Vagina (tissue), 2 donors: ENCODE results near the gene NPTXR. TPM values are rescaled to one million over a fixed set of nuclear protein-coding genes. Genes with fewer than 3 reads are reported as not detected.

Source experiments
- DNase-seq, 2 donors: peaks; one replicate each; pipeline ENCODE4 v3.0.0-alpha.2; 2017; ENCODE audit errors: extremely low spot score in 2 of 2
- H3K27ac ChIP-seq: fragments of 200-600 bp; sonication (generic); one replicate; pipeline ENCODE4 v1.5.1; 2019
- H3K27me3 ChIP-seq: fragments of 200-600 bp; sonication (generic); one replicate; pipeline ENCODE4 v1.5.1; 2019
- H3K36me3 ChIP-seq, 2 donors: fragments of 200-600 bp; sonication (generic); one replicate each; pipeline ENCODE4 v1.5.1; 2017 to 2019
- H3K4me1 ChIP-seq: fragments of 200-600 bp; sonication (generic); one replicate; pipeline ENCODE4 v1.5.1; 2019
- H3K4me3 ChIP-seq, 2 donors: fragments of 200-600 bp; sonication (generic); 1 replicate in 1 of 2; 2 replicates in 1 of 2; pipeline ENCODE4 v1.5.1; 2016 to 2019
- H3K9me3 ChIP-seq: fragments of 200-600 bp; sonication (generic); one replicate; pipeline ENCODE4 v1.5.1; 2019
- CTCF ChIP-seq, 3 experiments: fragments of 450-650 bp in 2 of 3; fragments of 200-600 bp in 1 of 3; sonication (generic) in 1 of 3; IDR thresholded peaks; one replicate each; pipeline ENCODE4 v1.5.1; 2017 to 2019; ENCODE audit warnings: antibody characterized with exemption in 3 of 3, mild to moderate bottlenecking in 2 of 3, moderate library complexity in 2 of 3
- POLR2A ChIP-seq, 2 donors: fragments of 450-650 bp; IDR thresholded peaks; one replicate each; pipeline ENCODE4 v1.6.1; 2017; ENCODE audit warnings: antibody characterized with exemption in 2 of 2, mild to moderate bottlenecking in 2 of 2, moderate library complexity in 2 of 2
- POLR2AphosphoS5 ChIP-seq, 2 donors: sonication (generic); formaldehyde crosslinking; IDR thresholded peaks; one replicate each; pipeline ENCODE4 v1.9.0; 2017; ENCODE audit warnings: antibody characterized with exemption in 2 of 2, mild to moderate bottlenecking in 2 of 2, low read depth in 1 of 2; ENCODE audit not compliant: insufficient read depth in 1 of 2
- intact Hi-C: fragments of 100-400 bp; cut with DNase I; formaldehyde crosslinking; loops from one replicate; pipeline ENCODE4 v1.15.1; 2023
- total RNA-seq: library from RNA; depleted of rRNA; stranded (reverse); fragments of >200 nt; gene quantifications from one replicate; pipeline ENCODE4 v1.2.3, GENCODE V29; 2016

Gene NPTXR
- total RNA-seq, 1 donor from 2014 or later, result 9.3 TPM

DNA sequence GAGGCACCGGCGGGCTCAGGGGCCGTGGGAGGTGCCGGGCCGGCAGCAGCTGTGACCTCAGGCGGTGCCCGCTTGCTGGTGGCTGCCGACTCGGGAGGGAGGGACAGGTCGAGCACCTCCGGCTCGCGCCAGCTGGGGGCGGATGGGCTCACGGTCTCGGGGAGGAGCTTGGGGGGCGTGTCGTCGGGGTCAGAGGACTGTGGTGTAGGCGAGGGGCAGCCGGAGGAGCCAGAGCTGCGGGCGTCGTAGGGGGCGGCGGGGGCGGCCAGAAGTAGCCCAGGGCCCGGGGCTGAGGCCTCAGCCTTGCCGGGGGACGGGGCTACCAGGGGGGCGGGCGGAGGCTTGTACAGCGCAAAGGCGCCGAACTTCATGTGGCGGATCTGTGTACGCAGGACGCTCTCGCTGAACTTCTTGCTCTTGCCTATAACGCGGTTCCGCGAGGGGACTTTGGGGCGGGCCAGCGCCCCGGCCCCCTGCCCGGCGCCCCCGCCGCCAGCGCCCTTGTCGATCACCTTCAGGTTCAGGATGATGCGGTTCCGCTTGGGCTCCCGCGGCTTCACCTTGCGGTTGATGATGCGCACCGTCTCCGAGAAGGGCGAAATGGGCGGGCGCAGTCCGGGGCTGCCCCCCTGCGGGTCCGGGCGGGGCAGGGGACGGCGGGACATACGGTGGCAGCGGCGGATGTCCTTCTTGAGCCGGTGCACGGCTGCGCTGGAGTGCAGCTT, 22.7 kb upstream of the NPTXR start:
- Histone ChIP-seq H3K9me3 (no peaks in the 10 kb centered on the region), H3K36me3 (peaks cover 0 to 23% of the 10 kb centered on the region in 2 donors), H3K4me3 (no peak overlapping the region), H3K27ac (no peak overlapping the region), H3K27me3 (no peaks in the 10 kb centered on the region), H3K4me1 (peaks cover 85% of the 10 kb centered on the region)
- DNase-seq, result no peak
- intact Hi-C loops, result loop anchor here (5.0 to 10.0 kb wide), 4 partner anchors 56 to 448 kb away; partner anchors contain the start of gene RPL3
- TF ChIP-seq POLR2AphosphoS5 (IDR thresholded peaks at IDR 0.05; ENCODE audit: insufficient read depth in 1 of 2, low read depth in 1 of 2) (no peak), POLR2A (IDR thresholded peaks at IDR 0.05) (no peak), CTCF (IDR thresholded peaks at IDR 0.05) (no peak)

GRCh38 chr22:38866024-38866398, 22.2 kb upstream of the NPTXR start:
- TF ChIP-seq POLR2AphosphoS5 (IDR thresholded peaks at IDR 0.05; ENCODE audit: insufficient read depth in 1 of 2, low read depth in 1 of 2) (no peak), POLR2A (IDR thresholded peaks at IDR 0.05) (no peak), CTCF (IDR thresholded peaks at IDR 0.05) (no peak)
- peak overlapping the region; percentile 6 for H3K27ac ChIP-seq

DNA sequence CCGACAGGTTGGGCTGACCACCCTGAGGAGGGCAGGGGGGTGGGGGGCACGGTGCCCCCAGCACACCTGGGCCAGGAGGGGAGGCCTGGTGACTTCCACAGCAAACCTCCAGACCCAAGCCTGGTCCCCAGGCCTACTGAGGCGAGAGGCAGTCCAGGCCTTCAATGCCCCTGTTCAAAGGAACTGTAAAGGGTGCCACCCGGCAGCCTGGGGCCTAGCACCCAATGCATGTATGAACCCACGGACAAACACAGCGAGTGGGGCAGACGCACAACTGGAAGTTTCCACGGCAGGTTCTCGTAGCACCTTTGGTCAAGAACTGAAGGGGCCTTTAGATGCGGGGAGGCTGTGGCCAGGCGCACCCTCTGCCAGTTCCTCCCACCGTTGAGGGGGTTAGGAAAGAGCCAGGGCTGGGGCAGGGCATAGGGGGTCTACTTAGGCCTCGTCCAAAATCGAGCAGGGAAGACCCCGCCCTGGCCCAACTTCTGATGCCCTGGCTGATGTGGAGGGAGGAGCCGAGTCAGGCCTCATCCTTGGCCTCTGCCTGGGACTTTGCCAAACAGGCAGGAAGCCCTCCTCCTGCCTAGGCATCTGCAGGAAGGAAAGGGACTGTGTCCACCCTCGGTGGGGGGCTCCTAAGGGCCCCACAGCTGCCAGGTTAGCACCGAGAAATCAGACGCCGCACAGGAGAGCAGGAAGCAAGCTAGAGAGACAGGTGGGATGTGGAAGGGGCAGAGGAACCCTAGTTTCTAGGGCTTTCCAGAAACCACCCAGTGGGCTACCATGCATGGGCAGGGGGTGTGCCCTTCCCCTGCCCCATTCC, 21.6 kb upstream of the NPTXR start:
- intact Hi-C loops, result loop anchor here (5.0 to 10.0 kb wide), 4 partner anchors 57 to 449 kb away; partner anchors contain the start of gene RPL3

More at GRCh38 chr22:38866024-38866398, 22.2 kb upstream of the NPTXR start:
- Histone ChIP-seq H3K9me3 (no peaks in the 10 kb centered on the region), H3K27me3 (no peaks in the 10 kb centered on the region), H3K4me3 (no peak overlapping the region), H3K4me1 (peaks cover 83% of the 10 kb centered on the region), H3K36me3 (peaks cover 0 to 23% of the 10 kb centered on the region in 2 donors)
- DNase-seq, result no peak
- intact Hi-C loops, result loop anchor here (5.0 to 10.0 kb wide), 4 partner anchors 56 to 449 kb away; partner anchors contain the start of gene RPL3

DNA sequence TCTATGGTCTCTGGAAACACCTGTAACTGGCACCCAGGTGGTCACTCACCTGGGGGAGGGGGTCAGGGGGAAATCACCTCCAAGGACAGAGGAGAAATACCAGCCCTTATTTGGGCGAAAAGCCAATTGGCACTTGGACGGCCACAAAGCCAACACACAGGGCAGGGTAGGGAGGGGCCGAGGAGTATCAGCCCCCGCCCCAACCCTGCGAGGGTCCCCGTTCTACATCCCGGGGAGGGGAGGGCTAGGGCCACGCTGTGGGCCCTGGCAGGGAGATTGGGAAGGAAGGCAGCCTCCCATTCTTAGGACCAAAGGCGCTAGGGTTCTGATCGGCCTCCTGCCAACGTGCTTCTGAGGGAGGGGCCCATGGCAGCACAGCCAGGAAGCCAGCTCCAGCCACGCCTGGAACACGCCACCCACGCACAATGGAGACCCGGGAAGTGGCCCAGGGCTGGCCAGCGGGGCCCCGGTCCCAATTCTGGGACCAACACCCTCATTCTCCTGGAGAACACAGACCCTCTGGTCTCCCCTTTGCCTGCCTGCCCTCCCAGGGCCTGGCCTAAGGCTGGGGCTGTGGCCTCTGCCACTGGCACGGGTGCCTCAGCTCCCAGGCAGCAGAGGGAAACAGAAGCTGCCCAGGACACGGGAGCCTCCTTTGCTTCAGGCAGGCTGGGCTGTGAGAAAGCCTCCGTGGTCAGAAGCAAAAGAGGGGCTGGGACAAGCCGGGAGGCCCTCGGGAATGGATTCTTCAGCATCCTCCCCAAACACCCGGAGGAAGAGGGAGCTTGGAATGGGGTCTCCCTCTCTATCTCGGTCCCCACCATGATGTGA, 20.7 kb upstream of the NPTXR start:
- no peak for DNase-seq
- Histone ChIP-seq H3K4me1 (peaks cover 69% of the 10 kb centered on the region), H3K4me3 (no peak overlapping the region)

More for the DNA sequence above, 21.6 kb upstream of the NPTXR start:
- no peaks in the 10 kb centered on the region for H3K9me3 ChIP-seq
- H3K27ac ChIP-seq, result peak overlapping the region; percentile 47
- H3K4me1 ChIP-seq, result peaks cover 77% of the 10 kb centered on the region
- DNase-seq, result no peak
- no peak overlapping the region for H3K4me3 ChIP-seq
- TF ChIP-seq CTCF (IDR thresholded peaks at IDR 0.05), result no peak
- TF ChIP-seq POLR2A (IDR thresholded peaks at IDR 0.05), result no peak
- TF ChIP-seq POLR2AphosphoS5 (IDR thresholded peaks at IDR 0.05; ENCODE audit: insufficient read depth in 1 of 2, low read depth in 1 of 2), result no peak
- peaks cover 0 to 23% of the 10 kb centered on the region in 2 donors for H3K36me3 ChIP-seq
- no peaks in the 10 kb centered on the region for H3K27me3 ChIP-seq

More for the DNA sequence above, 20.7 kb upstream of the NPTXR start:
- peak overlapping the region; percentile 47 for H3K27ac ChIP-seq
- peaks cover 0 to 23% of the 10 kb centered on the region in 2 donors for H3K36me3 ChIP-seq
- H3K9me3 ChIP-seq, result no peaks in the 10 kb centered on the region
- intact Hi-C loops, result loop anchor here (5.0 to 10.0 kb wide), 4 partner anchors 58 to 450 kb away; partner anchors contain the start of gene RPL3
- H3K27me3 ChIP-seq, result no peaks in the 10 kb centered on the region
- TF ChIP-seq POLR2A (IDR thresholded peaks at IDR 0.05) (no peak), POLR2AphosphoS5 (IDR thresholded peaks at IDR 0.05; ENCODE audit: insufficient read depth in 1 of 2, low read depth in 1 of 2) (peak in 1 of 2 donors; percentile 42)
